ENCODE measurements around the gene SUPT6H.
"Not testable (repeated sequence)": the region's sequence is repeated elsewhere in the genome, so short reads cannot be mapped to it uniquely, and the experiment has no call there.

SUPT6H gene

GRCh38 chr17:28655160-28655559 lies 6.8 kb upstream of the SUPT6H start:
- DNase-seq, result no peak

- no peak for DNase-seq
Measured at GRCh38 chr17:28657756-28658155, 4.2 kb upstream of the SUPT6H start.

- DNase-seq, result not testable (repeated sequence)
Measured at GRCh38 chr17:28658342-28658741, 3.7 kb upstream of the SUPT6H start.

- DNase-seq, result not testable (repeated sequence)
Measured at GRCh38 chr17:28658766-28659496, 3.1 kb upstream of the SUPT6H start.

- DNase-seq, result not testable (repeated sequence)
Measured at GRCh38 chr17:28659497-28659881, 2.5 kb upstream of the SUPT6H start.

GRCh38 chr17:28662527-28662829 lies 473 bp downstream of the SUPT6H start:
- DNase-seq, result peak in 1 of 2 experiments; percentile 29

- DNase-seq, result no peak
Measured at GRCh38 chr17:28663723-28664122, 1.7 kb downstream of the SUPT6H start.

GRCh38 chr17:28665994-28666393 lies 4.0 kb downstream of the SUPT6H start:
- peak; percentile 22 to 31 for DNase-seq

GRCh38 chr17:28667870-28668269 lies 5.9 kb downstream of the SUPT6H start:
- DNase-seq, result no peak

- no peak for DNase-seq
Measured at GRCh38 chr17:28669918-28670317, 7.9 kb downstream of the SUPT6H start.

GRCh38 chr17:28675490-28675889 lies 13.5 kb downstream of the SUPT6H start:
- no peak for DNase-seq

- DNase-seq, result peak in 1 of 2 experiments; percentile 6
Measured at GRCh38 chr17:28675980-28676379, 14.0 kb downstream of the SUPT6H start.

GRCh38 chr17:28682655-28683054 lies 20.6 kb downstream of the SUPT6H start:
- DNase-seq, result no peak

GRCh38 chr17:28684963-28685362 lies 23.0 kb downstream of the SUPT6H start:
- peak; percentile 21 to 25 for DNase-seq

GRCh38 chr17:28685366-28685765 lies 23.4 kb downstream of the SUPT6H start:
- no peak for DNase-seq

GRCh38 chr17:28686296-28686695 lies 24.3 kb downstream of the SUPT6H start:
- no peak for DNase-seq

GRCh38 chr17:28688481-28688880 lies 26.5 kb downstream of the SUPT6H start:
- no peak for DNase-seq

GRCh38 chr17:28689011-28689410 lies 27.0 kb downstream of the SUPT6H start:
- no peak for DNase-seq

GRCh38 chr17:28693869-28694268 lies 31.9 kb downstream of the SUPT6H start:
- DNase-seq, result no peak

- DNase-seq, result no peak
Measured at GRCh38 chr17:28698253-28698941, 36.4 kb downstream of the SUPT6H start.

- DNase-seq, result no peak
Measured at GRCh38 chr17:28700278-28700677, 38.3 kb downstream of the SUPT6H start.

GRCh38 chr17:28700830-28701492 lies 39.0 kb downstream of the SUPT6H start:
- DNase-seq, result no peak

GRCh38 chr17:28702026-28702751 lies 40.2 kb downstream of the SUPT6H start:
- no peak for DNase-seq

Measured in Kasumi-1 (cell line).